NCI-H748 (cell line): Measurements from ENCODE around the gene MMRN2.

Experiments used
- DNase-seq: peaks from one replicate; lab custom pipeline; 2025; ENCODE audit not compliant: unreplicated experiment; lab: John Stamatoyannopoulos, UW

Gene MMRN2

DNA sequence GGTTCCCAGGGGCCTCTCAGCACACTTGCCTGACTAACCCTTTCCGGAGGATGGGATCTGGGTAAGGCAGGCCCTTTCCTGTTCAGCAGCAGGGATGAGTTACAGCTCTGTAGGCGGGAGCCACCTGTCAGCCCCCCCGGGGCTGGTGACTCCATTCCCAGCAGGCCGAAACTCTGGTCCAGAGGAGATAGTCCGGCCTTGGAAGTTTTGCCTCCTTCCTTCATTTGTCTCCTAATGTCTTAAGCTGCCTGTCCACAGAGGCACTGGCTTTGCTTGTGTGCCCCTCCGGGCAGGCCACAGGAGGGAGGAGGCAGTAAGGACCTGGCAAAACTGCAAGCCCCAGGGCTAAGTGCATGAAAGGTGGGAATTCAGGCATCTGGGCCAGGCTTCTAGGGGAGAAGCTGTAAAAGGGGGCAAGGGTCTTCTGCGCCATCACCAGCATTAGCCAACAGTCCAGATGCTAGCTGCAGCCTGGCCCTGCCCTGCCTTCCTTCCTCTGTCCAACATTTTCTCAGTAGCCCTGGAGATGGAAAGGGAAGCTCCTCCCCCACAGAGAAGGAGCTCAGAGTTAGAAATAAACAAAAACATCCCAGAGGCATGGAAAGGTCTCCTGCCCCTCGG, 12.1 kb upstream of the MMRN2 start:
- DNase-seq, result no peak

DNA sequence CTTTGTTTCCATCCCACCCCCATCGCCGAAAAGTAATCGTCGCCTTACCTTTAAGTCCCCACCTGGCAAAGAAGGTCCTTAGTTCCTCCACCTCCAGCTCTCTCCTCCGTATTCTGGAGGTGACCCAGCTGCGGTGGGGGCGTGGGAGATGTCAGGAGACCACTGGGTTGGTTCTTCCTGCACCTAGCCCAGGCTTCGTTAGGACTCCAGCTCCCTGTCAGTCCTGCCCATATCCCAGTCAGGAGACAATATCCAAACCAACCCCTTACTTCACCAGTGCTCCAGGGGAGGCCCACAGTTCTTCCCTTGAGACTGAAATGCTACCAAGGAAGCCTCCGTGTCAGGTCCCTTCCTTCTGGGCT, 11.6 kb upstream of the MMRN2 start:
- DNase-seq, result no peak

DNA sequence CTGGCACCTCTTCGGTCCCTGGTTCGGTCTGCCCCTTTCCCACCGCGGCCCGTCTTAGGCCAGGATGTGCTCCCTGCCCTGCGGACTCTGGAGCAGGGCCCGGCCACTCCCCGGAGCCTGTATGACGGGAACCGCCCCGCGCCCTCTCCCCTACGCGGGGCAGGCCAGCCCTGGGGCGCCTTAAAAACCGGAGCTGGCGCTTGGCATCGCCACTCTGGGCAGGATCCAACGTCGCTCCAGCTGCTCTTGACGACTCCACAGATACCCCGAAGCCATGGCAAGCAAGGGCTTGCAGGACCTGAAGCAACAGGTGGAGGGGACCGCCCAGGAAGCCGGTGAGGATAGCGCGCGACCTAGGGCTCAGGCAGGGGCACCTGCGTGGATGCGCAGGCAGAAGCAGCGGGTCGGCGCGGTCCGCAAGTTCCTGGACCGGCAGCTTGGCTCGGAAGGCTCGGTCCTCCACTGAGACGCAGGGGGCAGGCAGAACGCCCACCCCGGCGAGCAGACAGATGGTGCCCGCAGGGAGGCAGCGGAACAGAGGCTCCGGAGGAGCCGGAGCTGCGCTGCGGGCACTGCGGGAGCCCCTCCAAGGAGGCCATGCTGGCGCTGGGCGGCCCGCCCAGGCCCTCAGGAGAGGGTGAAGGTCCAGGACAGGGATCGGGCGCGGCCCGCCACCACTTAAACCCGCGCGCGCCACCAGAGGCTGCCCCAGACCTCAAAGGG, 11.0 kb upstream of the MMRN2 start, which contains the start of gene ADIRF:
ADIRF (plus strand) TSS at position 212 of the 723 bp plus-strand sequence; CDS start at position 275, 63 bp downstream.
- DNase-seq, result no peak

DNA sequence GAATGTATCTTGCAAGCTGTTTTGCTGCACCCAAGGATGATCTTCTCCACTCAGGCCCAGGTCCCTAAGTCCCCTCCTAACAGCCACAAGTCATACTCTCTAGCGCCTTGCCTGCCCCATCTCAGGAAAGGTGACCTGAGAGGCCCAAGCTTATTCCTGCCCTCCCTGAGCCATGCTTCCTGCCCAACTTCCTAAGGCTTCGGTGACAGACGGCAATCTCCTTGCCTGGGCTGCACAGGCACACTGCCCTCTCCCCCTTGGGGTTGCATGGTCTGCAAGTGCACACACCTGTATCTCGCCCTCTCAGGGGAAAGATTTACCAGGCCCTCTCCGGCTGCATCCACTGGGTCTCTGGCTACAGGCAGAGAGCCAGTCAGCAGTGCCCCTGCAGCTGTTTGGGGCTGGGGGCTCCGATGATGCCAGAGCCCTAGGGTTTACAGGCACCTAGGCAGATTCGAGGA, 10.1 kb upstream of the MMRN2 start:
- DNase-seq, result no peak

DNA sequence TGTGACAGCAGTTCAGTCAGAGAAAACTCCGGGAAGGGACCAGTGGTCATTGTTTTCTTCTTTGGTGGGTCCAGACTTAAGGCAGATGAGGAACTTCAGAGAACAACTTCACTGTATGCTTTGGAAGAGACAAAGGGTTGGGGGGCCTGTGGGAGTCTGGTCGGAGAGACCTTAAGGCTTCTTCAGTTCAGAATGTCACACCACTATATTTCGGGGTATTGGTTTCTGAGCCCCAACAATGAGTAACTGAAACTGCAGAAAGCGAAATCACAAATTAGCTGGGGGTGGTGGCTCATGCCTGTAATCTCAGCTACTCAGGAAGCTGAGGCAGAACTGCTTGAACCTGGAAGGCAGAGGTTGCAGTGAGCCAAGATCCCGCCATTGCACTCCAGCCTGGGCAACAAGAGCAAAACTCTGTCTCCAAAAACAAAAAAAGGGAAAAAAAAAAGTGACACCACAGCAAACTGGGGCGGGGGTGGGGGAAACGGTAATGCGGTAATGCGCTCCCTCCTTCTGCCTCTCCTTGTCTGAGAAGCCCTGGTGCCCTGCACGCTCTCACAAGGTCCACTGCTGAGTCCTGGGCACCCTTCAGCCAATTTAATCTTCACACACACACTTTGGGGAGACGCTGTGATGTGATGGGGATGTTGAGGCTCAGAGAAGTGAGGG, 8.7 kb upstream of the MMRN2 start:
- no peak for DNase-seq

GRCh38 chr10:86964847-86965190, 7.4 kb upstream of the MMRN2 start:
- DNase-seq, result no peak

- no peak for DNase-seq
Observed at GRCh38 chr10:86964061-86964846, 6.8 kb upstream of the MMRN2 start.

- no peak for DNase-seq
Observed at GRCh38 chr10:86963341-86963919, 6.0 kb upstream of the MMRN2 start.

- no peak for DNase-seq
Observed at GRCh38 chr10:86962981-86963310, 5.5 kb upstream of the MMRN2 start.

DNA sequence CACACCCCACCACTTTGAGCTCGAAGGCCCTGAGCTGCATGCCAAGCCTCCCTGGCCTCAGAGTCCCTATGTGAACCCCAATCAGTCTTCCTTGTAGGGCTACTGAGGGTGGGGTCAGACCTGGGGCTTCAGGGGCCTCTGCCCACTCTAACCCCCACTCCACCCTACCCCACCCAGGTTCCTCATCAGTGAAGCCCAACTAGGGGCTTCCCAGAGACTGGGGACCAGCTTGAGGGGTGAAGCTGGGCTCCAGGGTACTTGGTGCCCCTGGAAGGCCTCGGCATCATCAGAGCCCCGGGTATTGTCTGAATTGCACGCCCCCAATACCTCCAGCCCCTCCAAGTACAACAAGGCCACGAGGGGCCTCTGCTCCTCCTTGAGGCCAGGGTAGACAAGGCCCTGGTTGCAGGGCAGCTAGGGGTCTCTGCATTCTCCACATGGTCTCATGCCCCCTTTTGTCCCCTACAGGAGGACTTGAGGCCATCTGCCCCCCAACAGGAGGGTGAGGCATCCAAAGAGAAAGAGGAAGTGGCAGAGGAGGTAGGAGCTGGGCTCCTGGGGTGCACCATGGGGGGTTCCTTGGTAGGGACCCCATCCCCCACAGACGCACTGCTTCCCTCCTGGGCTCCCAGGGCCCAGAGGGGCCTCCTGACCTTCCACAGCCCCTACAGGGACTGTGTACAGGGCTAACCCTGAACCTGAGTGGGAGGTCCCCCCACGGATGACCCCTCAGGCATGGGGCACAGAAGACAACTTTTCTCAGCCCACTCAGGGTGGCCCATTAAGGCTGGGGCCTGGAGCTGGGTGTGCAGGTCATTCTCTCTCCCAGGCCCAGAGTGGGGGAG, 4.9 kb upstream of the MMRN2 start:
- no peak for DNase-seq

DNA sequence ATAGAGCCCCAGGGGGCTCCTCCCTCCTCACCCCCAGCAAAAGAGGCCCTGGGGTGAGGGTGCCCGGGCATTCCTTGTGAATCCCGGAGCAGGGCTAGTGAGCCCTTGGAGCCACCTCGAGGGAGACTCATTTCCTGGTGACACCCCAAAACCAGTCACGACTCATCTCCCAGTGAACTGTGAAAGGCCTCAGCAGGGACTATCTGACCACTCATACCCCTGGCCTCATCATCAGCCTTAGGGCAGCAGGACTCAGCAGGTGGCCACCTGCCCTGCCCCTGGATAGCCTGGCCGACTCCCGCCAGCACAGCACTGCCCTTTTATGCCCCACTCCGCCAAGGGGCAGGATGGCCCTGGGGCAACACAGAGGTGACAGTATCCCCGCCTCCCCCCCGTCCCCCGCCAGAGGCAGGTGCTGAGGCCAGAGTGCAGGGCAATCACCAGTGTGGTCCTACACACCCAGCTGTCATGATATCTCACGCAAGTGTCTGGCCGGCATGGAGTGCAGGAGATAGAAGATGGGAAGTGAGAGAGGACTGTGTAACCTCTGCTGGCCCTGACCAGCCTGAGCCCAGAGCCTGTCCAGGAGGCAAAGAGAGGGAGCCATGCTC, 4.2 kb upstream of the MMRN2 start:
- no peak for DNase-seq

GRCh38 chr10:86960863-86961434, 3.5 kb upstream of the MMRN2 start:
- no peak for DNase-seq

GRCh38 chr10:86960003-86960862, 2.8 kb upstream of the MMRN2 start:
- no peak for DNase-seq

- DNase-seq, result no peak
Observed at GRCh38 chr10:86959737-86960002, 2.3 kb upstream of the MMRN2 start.

DNA sequence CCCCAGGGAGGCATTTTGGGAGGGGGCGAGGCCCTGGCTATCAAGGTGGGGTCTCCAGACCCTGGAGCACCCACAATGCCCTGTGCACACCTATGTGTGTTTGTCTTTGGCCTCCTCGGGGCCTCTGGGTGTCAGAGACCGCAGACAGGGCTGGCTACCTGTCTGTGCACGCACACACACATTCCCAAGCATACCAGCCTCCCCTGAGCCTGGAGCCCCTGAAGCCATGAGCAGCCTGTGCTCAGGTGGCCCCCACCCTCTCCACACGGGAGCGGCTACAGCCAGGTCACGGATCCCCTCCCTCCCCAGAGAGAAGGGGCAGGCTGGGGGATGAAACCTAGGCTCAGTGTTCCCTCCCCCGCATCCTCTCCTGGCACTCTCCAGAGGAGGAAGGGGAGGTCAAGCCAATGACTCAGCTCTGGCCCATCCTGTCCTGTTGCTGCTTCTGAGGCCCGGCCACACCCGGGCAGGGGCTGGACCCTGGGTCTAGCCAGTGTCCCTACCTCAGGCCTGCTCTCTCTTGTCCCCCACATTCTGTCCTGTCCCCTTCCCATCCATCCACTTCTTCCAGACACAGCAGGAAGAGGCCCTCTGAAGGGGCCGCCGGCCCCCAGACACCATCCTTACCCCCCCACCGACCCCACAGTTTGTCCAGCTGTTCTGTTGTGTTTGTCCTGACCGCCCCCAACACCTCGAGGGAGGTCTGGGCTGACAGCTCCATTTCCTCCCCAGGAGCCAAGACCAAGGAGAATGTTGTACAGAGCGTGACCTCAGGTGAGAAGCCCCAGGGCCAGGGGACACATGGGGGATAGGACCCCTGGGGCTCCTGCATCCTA, 1.7 kb upstream of the MMRN2 start:
- no peak for DNase-seq

DNA sequence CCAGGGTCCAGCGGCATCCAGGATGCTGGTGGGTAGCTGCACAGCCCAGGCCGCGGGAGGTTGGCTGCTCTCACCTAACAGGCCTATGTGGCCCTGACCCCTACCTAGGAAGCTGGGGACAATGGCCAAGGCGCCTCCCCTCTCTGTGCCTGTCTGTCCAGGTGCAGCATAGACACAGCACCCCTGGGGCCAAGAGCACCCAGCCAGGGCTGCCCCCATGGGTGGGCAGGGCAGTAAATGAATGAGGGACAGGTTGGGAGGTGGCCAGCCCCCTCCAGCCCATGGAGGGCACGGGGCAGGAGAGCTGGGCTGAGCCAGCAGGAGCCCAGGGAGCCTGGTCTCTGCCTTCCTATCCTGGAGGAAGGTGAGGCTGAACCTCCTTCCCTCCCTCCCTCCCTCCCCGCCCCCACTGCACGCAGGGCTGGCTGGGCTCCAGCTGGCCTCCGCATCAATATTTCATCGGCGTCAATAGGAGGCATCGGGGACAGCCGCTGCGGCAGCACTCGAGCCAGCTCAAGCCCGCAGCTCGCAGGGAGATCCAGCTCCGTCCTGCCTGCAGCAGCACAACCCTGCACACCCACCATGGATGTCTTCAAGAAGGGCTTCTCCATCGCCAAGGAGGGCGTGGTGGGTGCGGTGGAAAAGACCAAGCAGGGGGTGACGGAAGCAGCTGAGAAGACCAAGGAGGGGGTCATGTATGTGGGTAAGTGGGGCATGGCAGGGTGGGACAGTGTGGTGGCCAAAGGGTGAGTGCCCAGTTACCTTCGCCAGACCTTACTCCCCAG, 893 bp upstream of the MMRN2 start, which contains the start of gene SNCG:
SNCG (plus strand) TSS at position 484 of the 785 bp plus-strand sequence; CDS start at position 583, 99 bp downstream.
- peak; percentile 36 for DNase-seq

GRCh38 chr10:86956848-86957448, 467 bp downstream of the MMRN2 start:
- DNase-seq, result no peak
